Measurements from ENCODE around the gene PAK3.
A peak's percentile ranks its signal among the peaks of the same experiment; 100 is the strongest.

The PAK3 gene

DNA sequence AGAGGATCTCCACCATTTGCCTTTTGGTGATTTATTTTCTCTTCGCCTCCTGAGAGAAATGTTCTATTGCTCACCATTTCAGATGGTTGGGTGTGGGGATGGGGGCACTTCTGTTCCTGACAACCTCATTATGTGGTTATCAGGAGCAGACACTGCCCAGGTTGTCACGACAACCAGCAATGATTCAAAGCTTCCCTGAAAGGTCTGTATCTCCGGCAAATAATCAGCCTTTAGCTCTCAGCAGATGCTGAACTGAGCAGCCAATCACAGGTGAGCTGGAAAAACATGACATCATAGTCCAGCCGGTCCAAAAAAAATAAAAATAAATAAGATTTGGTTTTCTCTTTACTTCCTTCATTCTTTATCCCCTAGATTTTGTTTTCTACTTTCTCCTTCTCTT, 5.5 kb upstream of the PAK3 start:
- TF ChIP-seq, protein P1, sequence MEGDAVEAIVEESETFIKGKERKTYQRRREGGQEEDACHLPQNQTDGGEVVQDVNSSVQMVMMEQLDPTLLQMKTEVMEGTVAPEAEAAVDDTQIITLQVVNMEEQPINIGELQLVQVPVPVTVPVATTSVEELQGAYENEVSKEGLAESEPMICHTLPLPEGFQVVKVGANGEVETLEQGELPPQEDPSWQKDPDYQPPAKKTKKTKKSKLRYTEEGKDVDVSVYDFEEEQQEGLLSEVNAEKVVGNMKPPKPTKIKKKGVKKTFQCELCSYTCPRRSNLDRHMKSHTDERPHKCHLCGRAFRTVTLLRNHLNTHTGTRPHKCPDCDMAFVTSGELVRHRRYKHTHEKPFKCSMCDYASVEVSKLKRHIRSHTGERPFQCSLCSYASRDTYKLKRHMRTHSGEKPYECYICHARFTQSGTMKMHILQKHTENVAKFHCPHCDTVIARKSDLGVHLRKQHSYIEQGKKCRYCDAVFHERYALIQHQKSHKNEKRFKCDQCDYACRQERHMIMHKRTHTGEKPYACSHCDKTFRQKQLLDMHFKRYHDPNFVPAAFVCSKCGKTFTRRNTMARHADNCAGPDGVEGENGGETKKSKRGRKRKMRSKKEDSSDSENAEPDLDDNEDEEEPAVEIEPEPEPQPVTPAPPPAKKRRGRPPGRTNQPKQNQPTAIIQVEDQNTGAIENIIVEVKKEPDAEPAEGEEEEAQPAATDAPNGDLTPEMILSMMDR (IDR thresholded peaks at IDR 0.05), result no peak

DNA sequence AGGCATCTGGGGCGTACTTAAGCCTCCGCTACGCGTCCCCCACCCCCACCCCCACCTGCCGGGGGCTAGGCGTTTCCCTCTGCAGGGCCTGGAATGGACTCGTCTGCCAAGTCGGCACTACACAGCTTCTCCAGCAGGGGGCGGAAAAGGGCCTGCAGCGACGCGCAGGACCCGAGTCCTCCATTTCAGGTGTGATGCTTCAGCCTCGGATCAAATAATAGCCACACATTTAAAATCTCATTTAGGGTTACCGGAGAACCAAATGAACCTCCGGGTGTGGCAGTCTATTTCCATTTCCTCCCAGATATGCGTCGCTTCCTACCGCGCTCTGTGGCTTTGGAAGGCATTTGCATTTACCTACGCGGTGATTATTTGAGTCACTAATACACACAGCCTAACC, 2.9 kb downstream of the PAK3 start:
- TF ChIP-seq, protein P1 (IDR thresholded peaks at IDR 0.05), result peak; percentile 68

DNA sequence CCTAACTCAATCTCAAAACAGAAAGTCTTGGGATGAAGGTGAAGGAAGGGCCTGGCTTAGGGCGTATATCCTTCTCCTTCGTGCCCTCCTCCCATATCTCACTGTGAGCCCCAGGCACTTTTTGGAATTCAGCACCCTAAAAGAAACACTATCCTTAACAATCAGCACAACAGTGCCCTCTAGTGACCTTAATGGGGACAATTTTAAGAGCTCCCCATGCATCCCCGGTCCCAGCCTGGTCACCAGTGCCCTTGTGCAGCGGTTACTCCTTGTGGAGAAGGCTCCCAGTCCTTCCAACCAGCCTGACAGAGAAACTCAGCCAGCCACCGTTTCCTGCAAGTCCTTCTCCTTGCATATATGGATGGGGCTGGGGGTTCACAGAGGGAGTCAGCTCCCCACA, 4.2 kb downstream of the PAK3 start:
- TF ChIP-seq, protein P1 (IDR thresholded peaks at IDR 0.05), result peak; percentile 50; the same call in 1 of the 2 replicates

DNA sequence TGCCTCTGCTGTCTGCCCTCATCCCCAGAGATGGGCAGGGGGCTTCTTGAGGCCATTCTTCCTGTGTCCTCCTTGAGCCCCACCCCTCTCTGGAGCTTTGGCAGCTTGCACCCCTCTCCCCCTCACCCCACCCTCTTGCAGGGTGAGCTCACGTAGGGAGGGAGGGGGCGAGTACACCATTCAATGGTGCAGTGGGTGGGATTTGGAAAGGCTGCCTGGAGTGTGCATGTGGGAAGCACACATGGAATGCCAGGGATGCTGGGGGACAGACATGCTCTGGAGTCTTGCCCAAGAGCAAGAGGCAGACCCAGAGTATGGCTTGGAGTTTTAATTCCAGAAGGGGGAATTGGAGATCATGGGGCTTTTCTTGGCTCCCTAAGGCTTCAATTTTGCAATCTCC, 5.6 kb downstream of the PAK3 start:
- TF ChIP-seq, protein P1 (IDR thresholded peaks at IDR 0.05), result no peak

DNA sequence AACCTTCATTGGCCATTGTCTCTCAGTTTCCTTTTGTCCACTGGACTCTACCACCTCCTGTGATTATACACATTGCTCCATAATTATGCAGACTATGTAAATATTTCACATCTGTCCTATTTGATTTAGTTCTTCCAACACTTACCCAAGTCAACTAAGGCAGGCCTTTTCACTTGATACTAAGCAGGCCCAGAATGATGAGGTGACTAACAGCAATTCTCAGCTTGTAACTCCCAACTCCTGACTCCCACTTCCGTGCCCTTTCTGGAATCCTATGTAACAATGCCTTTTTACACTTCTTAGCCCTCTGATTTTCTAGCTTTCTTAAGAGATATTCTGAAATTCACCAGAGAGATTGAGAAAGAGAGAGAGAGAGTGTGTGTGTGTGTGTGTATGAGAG, 6.6 kb downstream of the PAK3 start:
- TF ChIP-seq, protein P1 (IDR thresholded peaks at IDR 0.05), result no peak

DNA sequence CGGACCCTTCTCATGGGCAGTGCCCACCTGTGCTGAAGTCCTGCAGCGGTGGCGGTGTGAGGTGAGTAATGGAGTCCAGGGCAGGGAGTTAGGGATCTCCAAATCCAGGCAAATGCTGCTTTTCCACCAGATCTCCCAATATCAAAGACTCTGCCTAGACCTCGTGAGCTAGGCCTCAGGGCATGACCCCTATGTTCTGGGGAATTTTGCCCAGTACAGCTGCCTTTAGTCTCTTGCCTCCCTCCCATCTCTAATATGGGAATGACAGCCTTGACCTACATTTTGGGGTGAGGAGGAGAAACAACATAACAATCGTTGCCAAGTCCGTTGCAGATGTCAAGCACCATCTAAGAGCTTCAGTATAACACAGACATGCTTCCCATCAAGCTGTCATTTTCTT, 7.3 kb downstream of the PAK3 start:
- TF ChIP-seq, protein P1 (IDR thresholded peaks at IDR 0.05), result no peak

DNA sequence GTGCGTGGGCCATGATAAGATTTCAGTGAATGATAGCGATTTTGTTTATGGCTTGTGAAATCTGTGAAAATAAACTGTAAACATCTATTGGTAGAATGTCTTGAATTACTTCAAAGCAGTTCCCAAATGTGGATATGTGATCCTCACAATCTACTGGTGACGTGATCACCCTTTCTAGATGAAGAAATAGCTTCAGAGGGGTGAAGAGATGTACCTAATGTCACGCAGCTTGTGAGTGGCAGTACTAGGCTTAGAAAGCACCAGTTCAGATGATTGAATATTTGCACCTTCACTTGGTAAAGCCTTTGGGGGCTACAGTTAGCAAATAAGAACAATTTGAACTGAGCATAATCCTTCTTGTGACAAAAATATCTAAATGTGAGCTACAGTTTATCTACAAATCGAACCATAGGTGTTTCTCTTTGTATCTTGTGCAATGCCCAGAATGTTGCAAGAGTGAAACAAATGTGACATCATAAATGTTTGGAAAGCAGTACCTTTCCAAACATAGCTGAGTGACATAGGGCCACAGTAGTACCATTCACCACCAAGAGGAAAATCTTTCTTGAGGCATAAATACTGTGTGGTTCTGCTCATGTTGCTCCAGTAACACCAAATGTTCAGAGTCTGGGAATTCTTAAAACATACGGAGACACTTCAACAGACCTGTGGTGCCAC, 14.2 kb downstream of the PAK3 start:
- TF ChIP-seq, protein P1 (IDR thresholded peaks at IDR 0.05), result no peak

DNA sequence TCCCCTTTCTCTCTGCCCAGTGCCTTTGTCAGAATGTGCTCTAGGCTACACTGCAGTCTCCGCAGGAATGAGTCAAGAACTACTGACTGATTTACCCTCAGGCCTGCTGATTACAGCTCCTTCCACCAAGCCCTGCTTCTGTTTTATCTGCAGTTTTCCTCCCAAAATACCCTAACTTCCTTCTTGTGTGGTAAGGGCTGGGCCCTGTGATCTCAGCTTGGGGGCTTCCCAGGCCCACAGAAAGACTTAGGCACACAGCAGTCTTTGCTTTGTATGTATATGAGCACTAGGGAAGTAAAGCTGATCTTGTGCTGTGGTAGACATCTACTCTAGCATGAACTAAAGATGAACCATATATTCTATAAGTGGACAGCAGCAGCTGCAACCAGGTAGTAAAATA, 18.8 kb downstream of the PAK3 start:
- TF ChIP-seq, protein P1 (IDR thresholded peaks at IDR 0.05), result no peak

Measured in LNCAP (cell line).